HUDEP-2 (cell line): Measurements from ENCODE around the gene BORCS8.
"Not testable (repeated sequence)": the region's sequence is repeated elsewhere in the genome, so short reads cannot be mapped to it uniquely, and the experiment has no call there.

Experiments used
- DNase-seq, 76 experiments: peaks; one replicate each; lab custom pipeline; 2025; ENCODE audit not compliant: unreplicated experiment in 76 of 76; lab: John Stamatoyannopoulos, UW

BORCS8 gene

DNA sequence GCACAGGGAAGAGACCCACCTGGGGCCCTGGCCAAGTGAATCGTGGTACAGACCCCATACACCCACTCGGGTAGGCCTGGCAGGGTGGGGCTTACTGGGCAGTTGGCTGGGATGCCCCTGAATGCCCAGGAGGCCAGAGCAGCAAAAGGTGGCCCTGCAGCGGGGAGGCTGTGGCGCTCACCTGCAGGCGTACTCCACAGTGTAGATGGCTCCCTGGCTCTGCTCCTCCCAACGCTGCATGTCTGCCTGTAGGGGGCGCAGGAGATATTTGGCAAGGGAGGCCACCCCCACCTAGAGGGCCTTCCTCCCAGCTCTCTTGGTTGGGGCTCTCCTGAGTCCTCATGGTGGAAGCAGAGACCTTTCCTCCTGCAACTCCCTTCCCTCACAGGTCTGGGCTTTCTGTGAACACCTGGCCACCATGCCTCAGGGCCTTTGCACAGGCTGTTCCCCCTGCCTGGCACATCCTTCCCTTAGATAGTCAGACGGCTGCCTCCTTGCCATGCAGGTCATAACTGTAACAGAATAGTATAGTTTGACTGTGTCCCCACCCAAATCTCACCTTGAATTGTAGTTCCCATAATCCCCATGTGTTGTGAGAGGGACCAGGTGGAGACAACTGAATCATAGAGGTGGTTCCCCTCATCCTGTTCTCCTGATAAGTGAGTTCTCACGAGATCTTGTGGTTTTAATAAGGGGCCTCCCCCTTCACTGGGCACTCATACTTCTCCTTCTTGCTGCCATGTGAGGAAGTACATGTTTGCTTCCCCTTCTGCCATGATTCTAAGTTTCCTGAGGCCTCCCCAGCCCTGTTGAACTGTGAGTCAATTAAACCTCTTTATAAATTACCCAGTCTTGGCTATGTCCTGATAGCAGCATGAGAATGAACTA is 5.9 kb downstream of the BORCS8 start:
- DNase-seq: peak in 59 of 76 experiments; percentile 11 to 74 (median 44)

DNA sequence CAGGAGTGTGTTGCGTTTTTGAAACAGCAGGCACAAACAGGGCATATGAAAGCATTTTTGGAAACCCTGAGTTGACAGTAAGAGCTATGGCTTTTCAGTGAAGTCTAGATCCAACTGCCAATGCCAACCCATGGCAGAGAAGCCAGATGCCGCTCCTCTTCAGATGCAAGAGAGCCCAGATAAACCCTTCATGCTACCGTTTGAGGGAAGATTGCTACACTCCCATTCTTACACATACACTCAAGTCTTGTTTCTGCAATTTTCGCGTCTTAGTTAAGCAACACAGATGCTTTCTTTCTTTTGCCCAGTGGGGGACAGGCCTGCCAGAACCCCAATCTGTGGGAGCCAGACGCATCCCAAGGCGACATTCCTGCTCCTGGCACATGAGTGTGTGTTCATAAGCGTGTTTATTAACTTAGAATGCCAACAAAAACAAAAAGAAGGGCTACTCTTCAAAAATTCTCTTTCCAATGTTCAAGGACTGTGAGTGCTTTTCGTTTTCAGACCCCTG is 10.4 kb downstream of the BORCS8 start:
- no peak for DNase-seq

DNA sequence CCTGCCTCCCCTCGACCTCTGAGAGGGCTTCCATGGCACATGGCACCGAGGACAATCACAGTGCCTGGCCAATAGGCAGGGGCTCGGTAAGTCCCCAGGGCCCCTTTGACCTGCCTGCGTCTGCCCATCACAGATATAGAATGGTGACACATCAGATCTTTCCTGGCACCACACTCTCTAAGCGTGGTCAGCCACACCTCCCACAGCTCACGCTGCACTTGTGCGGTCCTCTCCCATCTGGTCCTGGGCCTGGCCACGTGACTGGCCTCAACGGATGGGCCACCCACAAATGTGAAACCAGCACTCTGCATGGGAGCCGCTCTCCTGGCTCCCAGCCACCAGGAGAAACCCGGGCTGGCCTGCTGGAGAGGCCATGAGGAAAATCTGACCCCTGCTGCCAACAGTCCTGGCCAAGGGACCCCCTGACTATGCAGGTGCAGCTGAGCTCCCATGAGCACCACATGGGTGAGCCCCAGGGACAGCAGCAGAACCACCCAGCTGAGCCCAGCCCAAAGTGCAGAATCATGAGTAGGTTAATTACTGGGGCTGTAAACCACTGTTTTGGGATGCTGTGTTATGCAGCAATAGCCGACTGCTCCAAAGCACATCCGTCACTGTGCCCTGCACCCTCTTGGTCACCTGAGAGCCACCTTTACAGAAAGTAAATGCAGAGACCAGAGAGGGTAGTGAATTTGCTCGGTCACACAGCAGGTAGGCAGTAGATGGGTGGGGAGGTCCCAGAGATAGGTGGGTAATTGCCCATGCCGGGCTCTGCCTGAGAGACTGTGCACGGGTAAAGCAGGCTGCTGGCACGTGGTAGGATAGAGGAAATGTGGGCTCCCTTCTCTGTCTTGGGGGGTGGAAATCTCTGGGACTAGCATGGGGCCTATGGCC is 12.2 kb downstream of the BORCS8 start:
- DNase-seq: peak in 65 of 76 experiments; percentile 19 to 89 (median 55)

DNA sequence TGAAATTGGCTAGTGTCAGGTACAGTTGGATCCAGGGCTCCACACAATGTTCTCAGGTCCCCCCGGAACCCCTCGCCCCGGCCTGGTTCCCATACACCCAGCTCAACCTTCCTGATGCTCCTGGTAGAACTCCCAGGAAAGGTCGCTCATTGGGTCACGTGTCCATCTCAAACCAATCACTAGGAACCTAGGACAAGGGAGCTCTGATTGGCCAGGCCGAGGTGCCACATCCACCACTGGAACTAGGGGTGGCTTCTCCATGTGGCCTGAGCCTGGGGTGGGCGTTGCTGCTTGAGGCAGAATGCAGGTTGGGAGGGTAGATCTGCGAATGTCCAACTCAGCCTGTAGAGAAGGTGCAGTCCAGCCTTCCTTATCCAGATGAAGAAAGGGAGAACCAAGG is 15.0 kb downstream of the BORCS8 start:
- DNase-seq: no peak

DNA sequence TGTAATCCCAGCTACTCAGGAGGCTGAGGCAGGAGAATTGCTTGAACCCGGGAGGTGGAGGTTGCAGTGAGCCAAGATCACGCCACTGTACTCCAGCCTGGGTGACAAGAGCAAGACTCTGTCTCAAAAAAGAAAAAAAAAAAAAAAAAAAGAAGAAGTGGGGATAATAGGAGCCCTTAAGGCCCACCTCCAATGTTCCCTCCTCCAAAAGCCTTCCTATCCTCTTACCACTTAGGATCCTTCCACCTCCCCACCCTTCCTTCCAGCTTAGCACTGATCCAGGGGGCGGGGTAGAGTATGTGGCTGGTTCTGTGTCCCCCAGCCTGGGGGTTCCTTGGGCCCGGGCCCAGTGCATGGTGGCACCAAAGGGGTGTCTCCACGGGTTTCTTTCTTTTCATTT is 18.7 kb downstream of the BORCS8 start:
- not testable (repeated sequence) for DNase-seq

DNA sequence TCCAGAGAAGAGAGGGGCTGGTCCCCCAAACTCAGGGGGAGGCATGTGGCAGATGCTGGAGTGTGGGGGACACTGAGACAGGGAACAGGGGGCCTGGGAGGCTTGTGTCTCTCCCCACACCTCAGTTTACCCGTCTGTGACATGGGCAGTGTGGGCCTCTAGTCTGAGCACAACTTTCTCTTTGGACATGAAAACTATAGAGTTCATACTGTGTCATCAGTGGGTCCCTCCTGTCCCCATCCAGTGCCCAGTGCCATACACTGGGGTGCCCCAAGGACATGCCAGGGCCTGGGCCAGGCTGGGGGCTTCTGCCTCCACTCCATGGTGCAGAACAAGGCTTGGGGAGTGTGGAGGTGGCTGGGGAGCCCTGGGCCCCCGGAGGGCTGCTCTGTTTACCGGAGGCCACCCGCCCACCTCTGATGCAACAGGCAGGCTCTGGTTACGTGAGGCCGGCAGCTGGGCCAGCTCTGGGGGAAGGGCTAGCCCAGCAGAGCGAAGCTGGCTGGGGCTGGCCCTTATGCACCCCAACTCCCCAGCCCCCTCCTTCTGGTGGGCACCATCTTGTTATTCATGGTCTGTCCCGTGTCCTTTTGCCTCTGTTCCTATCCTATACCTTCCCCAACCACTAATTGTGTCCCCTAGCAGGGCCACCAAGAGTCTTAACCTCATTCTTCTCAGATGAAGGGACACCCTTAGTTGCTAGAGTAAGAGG is 20.0 kb downstream of the BORCS8 start:
- DNase-seq: peak in 2 of 76 experiments; percentile 10 to 21

DNA sequence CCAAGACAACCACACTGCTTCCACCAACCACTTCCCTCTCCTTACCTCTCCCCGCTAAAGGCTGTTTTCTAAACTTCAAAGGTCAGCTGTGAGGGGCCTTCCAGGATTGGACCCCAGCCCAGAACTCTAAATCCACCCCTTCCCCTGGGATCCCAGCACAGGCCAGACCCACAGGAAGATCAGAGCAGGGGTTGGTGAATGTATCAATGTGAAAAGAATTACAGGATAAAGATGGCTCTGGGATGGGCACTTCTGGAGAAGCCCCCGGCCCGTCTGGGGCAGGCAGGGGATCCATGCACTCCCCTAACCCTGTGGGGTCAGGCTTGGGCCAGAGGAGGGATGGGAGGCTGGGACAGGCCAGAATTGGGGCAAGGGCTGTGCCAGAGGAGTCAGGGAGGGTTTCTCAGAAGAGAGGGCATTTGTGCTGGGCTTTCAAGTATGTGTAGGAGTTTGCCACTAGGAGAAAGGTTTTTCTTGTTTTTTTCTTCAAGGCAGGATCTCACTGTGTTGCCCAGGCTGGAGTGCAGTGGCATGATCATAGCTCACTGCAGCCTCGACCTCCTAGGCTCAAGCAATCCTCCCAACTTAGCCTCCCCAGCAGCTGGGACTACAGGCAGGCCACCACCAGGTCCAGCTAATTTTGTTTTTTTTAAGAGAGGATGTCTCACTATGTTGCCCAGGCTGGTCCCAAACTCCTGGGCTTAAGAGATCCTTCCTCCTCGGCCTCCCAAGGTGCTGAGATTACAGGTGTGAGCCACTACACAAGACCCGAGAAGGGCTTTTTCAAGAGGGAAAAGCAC is 20.9 kb downstream of the BORCS8 start:
- no peak for DNase-seq

DNA sequence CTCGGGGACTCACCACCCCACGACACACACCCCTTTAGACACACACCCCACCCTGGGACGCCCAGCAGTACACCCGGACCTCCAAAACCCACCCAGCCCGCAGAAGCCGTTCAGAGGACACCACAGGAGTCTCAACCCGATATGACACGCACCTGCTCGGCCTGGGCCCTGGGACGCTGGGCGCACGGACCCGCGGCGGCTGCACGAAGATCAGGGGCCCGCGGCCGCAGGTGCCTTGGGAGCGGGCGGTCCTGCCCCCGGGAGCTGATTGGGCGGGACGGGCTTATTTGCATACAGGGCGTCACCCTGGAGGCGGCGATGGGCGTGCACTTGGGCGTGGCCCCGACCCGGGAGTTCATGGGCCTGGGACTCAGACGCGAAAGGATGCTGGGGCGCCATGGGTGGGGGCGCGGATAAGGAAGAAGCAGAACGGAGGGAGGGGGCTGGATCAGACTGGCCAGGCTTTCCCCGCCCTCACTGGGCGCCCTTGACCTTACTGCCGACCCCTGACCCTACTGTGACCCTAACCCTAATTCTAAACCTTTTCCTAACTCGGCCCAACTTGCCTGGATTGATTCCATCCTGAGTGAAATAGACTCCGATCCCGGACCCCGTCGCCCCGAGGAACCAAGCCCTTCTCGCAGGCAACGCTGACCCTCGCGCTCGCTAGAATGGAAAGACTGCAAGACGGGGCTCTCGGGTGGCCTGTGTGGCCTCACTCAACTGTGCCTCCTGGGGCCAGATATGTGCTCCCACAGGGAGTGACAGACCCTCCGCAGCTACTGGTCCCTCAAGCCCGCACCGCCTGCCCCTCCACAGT is 21.7 kb downstream of the BORCS8 start, which contains the start of gene MEF2B:
Gene MEF2B, minus strand, starts transcription at position 211 of the 820 bp plus-strand sequence. CDS start 19,528 bp downstream, outside the sequence.
- DNase-seq: peak in 71 of 76 experiments; percentile 35 to 91 (median 80)

DNA sequence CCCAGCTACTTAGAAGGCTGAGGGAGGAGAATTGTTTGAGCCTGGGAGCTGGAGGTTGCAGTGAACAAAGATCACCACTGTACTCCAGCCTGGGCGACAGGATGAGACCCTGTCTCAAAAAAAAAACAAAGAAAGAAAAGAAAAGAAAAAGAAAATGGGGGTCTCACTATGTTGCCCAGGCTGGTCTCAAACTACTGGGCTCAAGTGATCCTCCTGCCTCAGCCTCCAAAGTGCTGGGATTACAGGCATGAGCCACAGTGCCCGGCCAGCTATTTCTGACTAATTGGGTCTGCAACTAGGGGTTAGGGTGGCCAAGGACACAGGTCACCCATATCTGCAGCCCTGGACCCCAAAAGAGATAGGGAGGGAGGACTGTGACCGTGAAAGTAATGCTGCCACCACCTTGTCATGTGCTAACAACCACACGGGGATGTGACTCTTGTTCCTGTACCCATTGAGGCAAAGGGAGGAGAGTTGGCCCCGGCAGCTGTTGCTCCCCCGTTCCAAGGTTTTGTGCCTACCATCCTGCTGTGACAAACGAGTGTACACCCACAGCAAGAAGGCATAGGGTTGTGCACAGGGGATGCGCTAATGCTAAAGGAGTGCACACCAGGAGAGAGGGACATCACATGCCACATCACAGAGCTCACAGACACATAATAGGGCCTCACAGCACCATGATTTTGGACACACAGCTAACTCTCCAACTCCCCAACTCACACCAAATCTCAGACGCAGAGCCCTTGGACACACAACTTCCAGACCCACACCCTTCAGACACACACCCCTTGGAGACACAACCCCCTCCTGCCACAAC is 22.5 kb downstream of the BORCS8 start:
- no peak for DNase-seq

DNA sequence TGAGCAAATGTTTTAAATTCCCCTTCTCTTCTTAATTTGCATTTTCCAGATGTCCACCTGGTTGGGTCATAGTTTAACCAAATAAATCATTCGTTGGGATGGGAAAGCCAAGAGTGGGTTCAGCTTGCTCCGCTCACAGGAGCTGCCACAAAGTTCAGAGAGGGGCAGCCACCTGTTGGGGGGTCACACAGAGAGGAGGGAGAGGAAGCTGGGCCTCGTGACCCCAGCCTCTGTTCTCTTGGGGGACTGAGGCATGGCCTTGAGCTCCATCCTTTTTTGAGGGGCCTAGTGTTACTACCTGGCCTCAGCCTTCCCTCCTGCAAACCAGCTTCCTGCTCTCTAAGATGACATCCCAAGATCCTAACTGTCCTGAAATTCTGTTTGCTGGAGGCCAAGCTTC is 24.3 kb downstream of the BORCS8 start:
- DNase-seq: no peak

DNA sequence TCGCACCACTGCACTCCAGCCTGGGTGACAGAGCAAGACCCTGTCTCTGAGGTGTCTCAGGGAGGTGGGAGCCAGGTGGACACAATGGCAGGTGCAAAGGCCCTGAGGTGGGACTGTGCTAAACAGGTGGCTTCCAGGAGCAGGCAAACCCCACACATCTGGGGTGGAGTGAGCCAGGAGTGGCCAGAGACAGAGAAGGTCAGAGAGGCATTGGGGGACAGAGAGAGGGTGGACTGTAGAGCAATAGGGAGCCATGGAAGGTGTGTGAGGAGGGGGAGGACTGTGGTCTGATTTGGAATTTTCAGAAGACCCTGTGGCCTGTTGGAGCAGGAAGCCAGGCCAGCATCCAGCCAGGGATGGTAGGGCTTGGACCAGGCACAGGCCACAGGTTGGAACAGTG is 26.6 kb downstream of the BORCS8 start:
- DNase-seq: no peak

DNA sequence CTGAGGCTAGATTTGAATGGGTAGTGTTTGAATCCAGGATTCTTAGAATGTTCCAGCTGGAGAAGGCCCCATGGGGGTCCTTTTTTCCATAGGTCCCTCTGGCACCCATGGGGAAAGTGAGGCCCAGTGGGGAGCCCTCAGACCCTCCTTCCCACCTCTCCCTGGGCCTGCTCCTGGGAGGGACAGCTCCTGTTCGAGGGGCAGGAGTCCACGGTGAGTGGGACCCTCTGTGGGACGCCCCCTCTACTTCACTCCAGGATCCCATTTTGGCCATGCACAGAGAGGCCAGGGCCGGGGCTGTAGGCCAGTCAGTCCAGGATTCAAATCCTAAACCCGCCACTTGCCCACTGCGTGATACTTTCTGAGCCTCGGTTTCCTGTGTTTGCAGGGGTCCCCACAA is 29.5 kb downstream of the BORCS8 start:
- no peak for DNase-seq

DNA sequence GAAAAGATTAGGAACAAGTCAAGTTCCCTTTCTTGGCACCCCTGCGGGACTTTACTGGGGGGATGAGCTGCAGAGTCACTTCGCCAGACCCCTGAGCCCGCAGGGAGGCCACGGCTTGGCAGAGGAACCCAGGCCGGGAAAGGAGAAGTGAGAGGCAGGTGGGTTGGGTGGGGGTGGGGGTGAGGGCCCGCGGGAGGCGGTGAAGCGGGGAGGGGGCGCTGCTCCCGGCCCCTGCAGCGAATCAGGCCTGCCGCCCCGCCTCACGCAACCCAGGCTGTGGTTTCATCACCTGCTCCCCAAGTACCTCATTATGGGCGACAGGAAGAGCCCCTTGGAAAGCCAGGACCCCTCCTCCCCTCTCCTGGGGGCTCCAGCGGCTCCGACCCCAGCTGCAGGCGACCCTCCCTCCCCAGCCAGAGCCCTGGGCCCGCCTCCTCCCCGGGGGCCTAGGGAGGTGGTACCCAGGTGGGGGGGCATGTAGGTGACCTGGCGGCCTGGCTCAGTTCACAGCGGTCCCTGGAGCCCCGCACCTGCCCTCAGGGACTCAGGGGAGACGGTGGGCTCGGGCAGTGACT is 31.4 kb downstream of the BORCS8 start:
- no peak for DNase-seq

DNA sequence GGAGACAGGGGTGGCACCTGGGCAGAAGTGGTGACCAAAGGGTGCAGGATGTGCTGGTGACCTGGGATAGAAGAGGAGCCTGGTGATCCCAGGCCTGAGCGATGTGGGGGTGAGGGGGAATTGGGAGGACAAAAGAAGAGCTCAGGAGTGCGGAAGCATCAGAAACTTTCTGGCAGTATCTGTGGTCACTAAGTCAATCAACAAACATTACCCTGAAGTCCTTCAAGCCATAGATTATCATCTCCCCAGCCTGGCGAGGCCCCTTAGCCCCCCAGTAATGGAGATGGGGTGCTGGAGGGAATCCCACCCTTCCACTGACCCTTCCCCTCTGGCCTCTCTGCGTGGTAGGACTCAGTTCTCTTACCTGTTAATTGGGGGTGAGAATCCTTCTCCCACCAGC is 32.4 kb downstream of the BORCS8 start:
- DNase-seq: no peak

DNA sequence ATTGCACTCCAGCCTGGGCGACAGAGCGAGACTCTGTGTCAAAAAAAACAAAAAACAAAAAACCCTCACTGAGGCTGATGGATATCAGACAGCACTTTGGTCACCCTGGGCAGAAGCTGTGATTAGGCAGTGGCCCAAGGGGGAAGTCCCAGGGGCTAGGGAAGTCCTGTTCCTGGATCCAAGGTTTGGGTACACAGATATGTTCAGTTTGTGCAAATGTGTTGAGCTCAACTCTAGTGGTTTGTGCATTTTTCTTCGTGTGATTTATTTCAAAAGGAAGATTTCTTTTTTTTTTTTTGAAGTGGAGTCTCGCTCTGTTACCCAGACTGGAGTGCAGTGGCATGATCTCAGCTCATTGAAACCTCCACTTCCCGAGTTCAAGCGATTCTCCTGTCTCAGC is 34.1 kb downstream of the BORCS8 start:
- DNase-seq: no peak

DNA sequence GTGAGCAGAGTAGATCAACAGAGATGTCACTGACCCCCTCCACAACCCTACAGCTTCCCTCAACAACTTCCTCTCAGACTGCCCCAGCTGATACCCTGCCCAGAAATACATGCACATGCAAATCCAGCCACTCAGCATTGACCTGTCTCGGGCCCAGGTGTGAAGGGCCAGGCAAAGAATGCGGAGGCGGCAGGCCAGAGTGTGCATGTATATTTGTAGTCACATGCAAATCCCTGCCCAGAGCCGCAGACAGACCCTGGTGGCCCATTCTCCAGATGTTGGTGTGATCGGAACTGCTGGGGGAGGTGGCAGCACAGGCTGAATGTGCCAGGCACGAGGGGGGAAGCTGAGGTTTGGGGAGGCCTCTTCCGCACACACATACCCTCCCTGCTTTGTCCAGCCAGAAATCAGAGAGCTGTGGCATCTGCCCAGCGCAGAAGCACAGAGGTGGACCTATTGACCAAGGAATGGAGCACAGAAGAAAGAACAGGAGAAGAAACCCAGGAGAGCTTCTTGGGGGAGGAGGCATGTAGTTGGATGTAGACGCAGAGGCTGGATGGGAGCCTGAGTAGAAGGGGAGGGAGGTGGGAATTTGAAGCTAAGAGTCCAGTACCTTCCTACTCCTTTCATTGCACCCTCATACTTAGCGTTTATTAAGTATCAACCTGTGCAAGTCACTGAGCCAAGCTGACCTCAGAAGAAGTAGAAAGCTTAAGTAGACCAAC is 36.3 kb downstream of the BORCS8 start:
- DNase-seq: no peak
